ACC112 (cell line): Measurements from ENCODE around the gene GRAMD1C.
"Not testable (repeated sequence)": the region's sequence is repeated elsewhere in the genome, so short reads cannot be mapped to it uniquely, and the experiment has no call there.

ENCODE experiments used
- H2AFZ ChIP-seq: fragments of 200-600 bp; sonication (generic); one replicate; pipeline ENCODE4 v1.6.0; 2017; ENCODE audit warnings: antibody characterized with exemption, low read length; ENCODE audit not compliant: unreplicated experiment
- H3K27ac ChIP-seq: fragments of 200-600 bp; sonication (generic); 2 replicates; pipeline ENCODE4 v1.5.1; 2014; ENCODE audit warnings: low read depth, mild to moderate bottlenecking, antibody characterized with exemption, low read length, moderate library complexity
- H3K27me3 ChIP-seq: fragments of 200-600 bp; sonication (generic); 2 replicates; pipeline ENCODE4 v1.6.1; 2014; ENCODE audit warnings: mild to moderate bottlenecking, antibody characterized with exemption, low read length, moderate library complexity, mixed read lengths; ENCODE audit not compliant: insufficient read depth
- H3K36me3 ChIP-seq: fragments of 200-600 bp; sonication (generic); 2 replicates; pipeline ENCODE4 v1.6.1; 2016; ENCODE audit warnings: mild to moderate bottlenecking, antibody characterized with exemption, low read length, moderate library complexity, mixed read lengths; ENCODE audit not compliant: insufficient read depth
- H3K4me1 ChIP-seq: fragments of 200-600 bp; sonication (generic); one replicate; pipeline ENCODE4 v1.6.1; 2016; ENCODE audit warnings: low read length, mixed read lengths; ENCODE audit not compliant: insufficient read depth, unreplicated experiment, control insufficient read depth
- H3K4me3 ChIP-seq: fragments of 200-600 bp; sonication (generic); 2 replicates; pipeline ENCODE4 v1.5.1; 2014; ENCODE audit warnings: mild to moderate bottlenecking, low read depth, low read length
- H3K79me2 ChIP-seq: fragments of 200-600 bp; sonication (generic); one replicate; pipeline ENCODE4 v1.6.0; 2016; ENCODE audit warnings: low read length; ENCODE audit not compliant: control insufficient read depth, unreplicated experiment, insufficient read depth

The GRAMD1C gene

DNA sequence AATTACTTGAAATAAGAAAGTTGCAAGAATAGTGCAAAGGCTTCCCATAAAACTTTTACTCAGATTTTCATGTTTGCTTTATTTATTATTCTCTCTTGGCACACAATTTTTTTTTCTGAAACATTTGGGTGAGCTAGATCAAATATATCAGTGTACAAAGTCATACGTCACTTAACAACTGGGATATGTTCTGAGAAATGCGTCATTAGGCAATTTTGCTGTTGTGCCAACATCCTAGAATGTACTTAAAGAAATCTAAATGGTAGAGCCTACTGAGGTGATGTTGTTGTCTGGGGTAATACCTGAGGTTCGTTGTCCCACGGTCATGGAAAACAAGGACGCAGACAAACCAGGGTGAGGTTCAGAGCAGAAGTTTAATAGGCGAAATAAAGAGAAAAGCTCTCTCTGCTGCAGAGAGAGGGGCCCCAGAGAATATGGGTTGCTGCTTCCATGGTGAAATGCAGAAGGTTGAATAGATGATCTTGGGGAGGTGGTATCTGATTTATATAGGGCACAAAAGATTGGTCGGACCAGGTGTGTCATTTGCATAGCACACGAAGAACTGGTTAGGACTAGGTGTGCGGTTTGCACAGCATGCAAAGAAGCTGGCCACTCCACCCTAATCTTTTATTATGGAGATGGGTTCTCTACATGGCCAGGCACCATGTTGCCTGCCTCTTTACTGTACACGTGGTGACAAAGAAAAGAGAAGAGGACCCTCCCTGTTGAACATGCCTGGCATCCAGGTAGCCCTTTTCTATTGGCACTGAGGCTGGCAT lies 8.8 kb upstream of the GRAMD1C start:
- no peak overlapping the region for H3K4me3 ChIP-seq
- no peak overlapping the region for H2AFZ ChIP-seq
- H3K27ac ChIP-seq, result peak overlapping the region; percentile 83
- H3K4me1 ChIP-seq, result peaks cover 31% of the 10 kb centered on the region
- H3K27me3 ChIP-seq, result no peaks in the 10 kb centered on the region
- H3K79me2 ChIP-seq, result no peaks in the 10 kb centered on the region
- no peaks in the 10 kb centered on the region; the same call in 1 of the 2 replicates for H3K36me3 ChIP-seq

DNA sequence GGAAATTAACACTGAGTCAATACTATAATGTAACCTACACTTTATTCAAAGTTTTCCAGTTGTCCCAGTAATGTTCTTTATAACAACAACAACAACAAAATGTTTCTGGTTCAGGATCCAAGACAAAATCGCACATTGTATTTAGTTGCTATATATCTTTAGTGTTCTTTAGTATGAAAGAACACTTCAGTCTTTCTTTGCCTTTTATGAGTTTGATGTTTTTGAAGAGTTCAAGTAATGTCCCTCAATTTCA lies 7.6 kb upstream of the GRAMD1C start:
- H3K27ac ChIP-seq, result peak overlapping the region; percentile 83
- no peaks in the 10 kb centered on the region for H3K27me3 ChIP-seq
- H3K4me1 ChIP-seq, result peaks cover 24% of the 10 kb centered on the region
- no peak overlapping the region for H3K4me3 ChIP-seq
- no peaks in the 10 kb centered on the region; the same call in 1 of the 2 replicates for H3K36me3 ChIP-seq
- H3K79me2 ChIP-seq, result no peaks in the 10 kb centered on the region
- H2AFZ ChIP-seq, result no peak overlapping the region

DNA sequence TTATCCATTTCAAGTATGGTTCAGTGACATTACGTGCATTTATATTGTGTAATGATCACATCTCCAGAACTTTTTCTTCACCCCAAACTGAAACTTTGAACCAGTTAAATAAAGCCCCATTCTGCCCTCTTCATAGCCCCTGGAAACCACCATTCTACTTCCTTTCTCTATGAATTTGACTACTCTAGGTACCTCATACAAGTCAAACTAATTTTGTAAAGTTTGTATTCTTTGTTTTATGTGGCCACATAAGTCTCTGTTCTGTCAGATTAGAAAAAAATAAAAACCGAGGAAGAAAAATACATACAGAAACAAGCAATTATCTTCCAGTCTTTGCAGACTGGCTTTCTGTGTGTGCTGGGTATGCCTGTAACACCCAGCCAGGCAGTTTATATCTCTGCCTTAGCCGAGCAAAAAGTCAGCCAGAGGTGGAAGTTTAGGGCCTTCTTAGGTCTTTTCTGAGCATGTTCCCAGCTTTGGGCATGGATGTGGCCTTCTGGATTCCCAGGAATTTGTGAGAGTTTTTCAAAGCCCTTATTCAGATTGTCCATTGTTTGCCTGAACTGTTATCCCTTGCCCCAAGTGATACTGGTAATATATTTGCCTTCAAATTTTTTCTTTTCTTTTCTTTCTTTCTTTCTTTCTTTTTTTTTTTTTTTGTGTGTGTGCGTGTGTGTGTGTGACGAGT lies 6.0 kb upstream of the GRAMD1C start:
- Histone ChIP-seq H3K36me3 (no peaks in the 10 kb centered on the region; the same call in 1 of the 2 replicates), H2AFZ (no peak overlapping the region), H3K4me1 (peaks cover 24% of the 10 kb centered on the region), H3K79me2 (no peaks in the 10 kb centered on the region), H3K4me3 (no peak overlapping the region), H3K27me3 (no peaks in the 10 kb centered on the region), H3K27ac (no peak overlapping the region)

DNA sequence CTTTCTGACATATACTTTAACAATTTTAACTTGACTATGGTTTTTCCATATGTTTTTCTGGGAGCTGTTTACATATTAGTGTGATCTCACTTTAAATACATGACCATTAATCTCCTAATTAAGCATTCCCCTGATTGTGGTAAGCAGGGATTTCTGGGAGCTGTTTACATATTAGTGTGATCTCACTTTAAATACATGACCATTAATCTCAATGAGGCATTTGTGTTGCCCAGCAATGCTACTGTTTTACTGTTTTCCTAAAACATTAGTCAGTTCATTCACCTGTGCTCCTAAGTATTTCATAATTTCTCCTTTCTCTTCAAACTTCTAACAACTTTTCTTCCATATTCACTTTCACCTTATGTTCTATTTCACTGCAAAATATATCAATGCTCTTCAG lies 3.6 kb upstream of the GRAMD1C start:
- H3K36me3 ChIP-seq, result no peaks in the 10 kb centered on the region; the same call in 1 of the 2 replicates
- no peak overlapping the region for H2AFZ ChIP-seq
- no peaks in the 10 kb centered on the region for H3K27me3 ChIP-seq
- peaks cover 19% of the 10 kb centered on the region for H3K4me1 ChIP-seq
- H3K79me2 ChIP-seq, result no peaks in the 10 kb centered on the region
- no peak overlapping the region for H3K4me3 ChIP-seq
- no peak overlapping the region for H3K27ac ChIP-seq

DNA sequence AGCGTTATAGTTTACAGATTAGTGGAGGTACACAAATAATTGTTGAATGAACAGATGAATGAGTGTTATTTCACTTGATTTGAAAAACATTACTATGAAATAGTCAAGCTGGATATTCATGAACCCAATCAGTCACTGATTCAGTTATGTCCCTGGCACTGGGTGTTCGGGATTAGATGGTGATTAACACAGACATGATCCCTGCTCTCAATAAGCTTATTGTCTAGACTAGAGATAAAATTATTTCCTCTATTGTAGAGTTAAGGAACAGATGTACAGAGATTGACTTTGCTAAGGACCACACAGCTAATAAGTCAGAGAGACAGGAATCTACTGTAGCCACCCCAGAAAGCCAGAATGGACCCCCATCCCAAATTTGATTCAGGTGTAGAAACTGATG lies 963 bp downstream of the GRAMD1C start:
- peak overlapping the region; percentile 95 for H2AFZ ChIP-seq
- H3K79me2 ChIP-seq, result no peaks in the 10 kb centered on the region
- no peak overlapping the region for H3K27ac ChIP-seq
- no peaks in the 10 kb centered on the region for H3K36me3 ChIP-seq
- peak overlapping the region; percentile 92 for H3K4me3 ChIP-seq
- H3K27me3 ChIP-seq, result no peaks in the 10 kb centered on the region
- no peaks in the 10 kb centered on the region for H3K4me1 ChIP-seq

DNA sequence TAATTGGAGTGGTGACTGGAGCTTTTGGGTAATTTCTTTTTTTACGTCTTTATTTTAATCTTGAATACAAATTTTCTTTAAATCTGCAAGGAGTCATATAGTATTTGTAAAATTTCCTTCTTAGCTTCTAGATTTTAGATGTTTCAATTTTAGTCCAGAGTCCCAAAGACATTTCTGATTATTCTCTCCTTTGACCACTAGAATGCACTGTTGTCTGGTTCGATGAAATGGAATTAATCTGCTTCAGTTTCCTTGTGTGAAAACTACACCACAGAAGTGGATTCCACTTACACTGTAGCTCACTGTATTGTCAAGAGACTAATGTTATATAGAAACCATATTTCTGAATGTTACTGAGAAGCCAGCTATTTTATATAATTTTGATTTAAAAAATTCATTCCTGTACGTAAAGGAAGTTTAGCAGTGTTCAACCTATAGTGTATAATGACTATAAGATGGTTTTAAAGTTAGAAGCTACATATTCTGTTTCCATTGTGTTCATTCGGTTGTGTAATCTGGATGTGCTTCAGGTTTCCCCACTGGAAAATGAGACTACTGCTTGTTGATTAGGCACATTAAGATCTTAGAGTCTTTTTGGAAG lies 6.1 kb downstream of the GRAMD1C start:
- Histone ChIP-seq H3K4me3 (no peak overlapping the region), H3K27ac (no peak overlapping the region), H3K79me2 (no peaks in the 10 kb centered on the region), H3K4me1 (no peaks in the 10 kb centered on the region), H3K27me3 (no peaks in the 10 kb centered on the region), H2AFZ (no peak overlapping the region), H3K36me3 (no peaks in the 10 kb centered on the region)

DNA sequence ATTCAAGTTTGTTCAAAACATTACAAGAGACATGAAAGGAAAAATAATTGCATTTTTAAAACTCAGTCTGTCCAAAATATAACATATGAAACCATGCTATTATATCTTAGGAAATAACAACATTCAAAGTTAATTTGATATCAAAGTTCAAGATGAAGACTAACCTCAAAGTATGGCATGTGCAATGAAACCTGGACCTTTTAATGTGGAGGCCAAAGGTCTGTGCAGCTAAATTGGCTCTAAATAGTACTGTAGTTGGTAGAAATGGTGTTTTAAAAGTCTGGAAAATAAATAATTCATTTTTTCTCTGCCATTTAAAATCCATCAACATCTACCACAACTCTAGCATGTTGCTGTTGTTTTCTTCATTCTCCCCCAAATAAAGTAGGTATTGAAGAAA lies 8.7 kb downstream of the GRAMD1C start:
- Histone ChIP-seq H3K4me1 (no peaks in the 10 kb centered on the region), H3K27ac (no peak overlapping the region), H3K36me3 (no peaks in the 10 kb centered on the region), H2AFZ (no peak overlapping the region), H3K79me2 (no peaks in the 10 kb centered on the region), H3K27me3 (no peaks in the 10 kb centered on the region), H3K4me3 (no peak overlapping the region)

DNA sequence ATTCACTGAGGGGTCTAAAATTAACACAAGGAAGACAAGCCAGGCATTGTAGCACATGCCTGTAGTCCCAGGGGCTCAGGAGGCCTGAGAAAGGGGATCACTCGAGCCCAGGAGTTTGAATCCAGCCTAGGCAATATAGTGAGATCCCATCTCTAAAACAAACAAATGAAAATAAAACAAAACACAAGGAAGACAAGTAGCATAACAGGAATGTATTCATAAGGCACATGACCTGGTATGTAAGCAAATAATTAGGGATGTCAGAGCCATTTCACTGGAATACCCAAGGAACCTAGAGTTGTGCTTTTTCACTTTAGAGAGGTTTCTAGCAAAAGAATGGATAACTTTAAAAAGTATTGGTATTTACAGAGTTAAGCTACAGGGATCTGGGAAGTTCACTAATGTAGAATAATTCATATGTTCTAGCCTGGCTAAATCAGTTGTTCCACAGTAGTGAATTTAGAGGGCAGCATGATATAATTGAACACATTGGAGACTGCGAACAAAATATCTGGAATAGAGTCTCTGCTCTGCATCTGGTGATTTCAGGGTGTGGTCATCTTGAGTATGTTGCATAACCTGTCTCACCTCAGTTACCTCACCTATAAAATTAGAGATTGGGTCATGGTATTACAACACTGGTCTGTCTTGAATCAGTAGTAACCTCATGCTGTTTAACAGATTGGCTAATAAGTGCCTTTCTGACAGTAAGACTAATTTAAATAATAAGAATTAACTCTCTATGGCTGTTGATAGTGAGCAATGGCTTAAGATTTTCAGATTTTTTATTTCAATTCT lies 9.3 kb downstream of the GRAMD1C start:
- Histone ChIP-seq H3K27ac (no peak overlapping the region), H2AFZ (no peak overlapping the region), H3K4me1 (no peaks in the 10 kb centered on the region), H3K4me3 (no peak overlapping the region), H3K79me2 (no peaks in the 10 kb centered on the region), H3K27me3 (no peaks in the 10 kb centered on the region), H3K36me3 (no peaks in the 10 kb centered on the region)

DNA sequence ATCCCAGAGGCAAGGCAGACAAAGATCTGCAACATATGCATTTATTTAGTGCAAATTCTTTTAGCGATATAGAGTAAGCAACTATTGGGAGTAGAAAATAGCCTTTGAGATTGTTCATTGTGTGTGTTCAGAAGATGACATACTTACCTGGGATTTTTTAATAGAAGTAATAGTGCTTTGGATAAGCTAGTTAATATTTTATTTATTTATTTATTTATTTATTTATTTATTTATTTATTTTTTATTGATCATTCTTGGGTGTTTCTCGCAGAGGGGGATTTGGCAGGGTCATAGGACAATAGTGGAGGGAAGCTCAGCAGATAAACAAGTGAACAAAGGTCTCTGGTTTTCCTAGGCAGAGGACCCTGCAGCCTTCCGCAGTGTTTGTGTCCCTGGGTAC lies 10.5 kb downstream of the GRAMD1C start:
- H2AFZ ChIP-seq, H3K4me3 ChIP-seq, H3K79me2 ChIP-seq, H3K27ac ChIP-seq, H3K4me1 ChIP-seq, H3K27me3 ChIP-seq, H3K36me3 ChIP-seq: not testable (repeated sequence)

DNA sequence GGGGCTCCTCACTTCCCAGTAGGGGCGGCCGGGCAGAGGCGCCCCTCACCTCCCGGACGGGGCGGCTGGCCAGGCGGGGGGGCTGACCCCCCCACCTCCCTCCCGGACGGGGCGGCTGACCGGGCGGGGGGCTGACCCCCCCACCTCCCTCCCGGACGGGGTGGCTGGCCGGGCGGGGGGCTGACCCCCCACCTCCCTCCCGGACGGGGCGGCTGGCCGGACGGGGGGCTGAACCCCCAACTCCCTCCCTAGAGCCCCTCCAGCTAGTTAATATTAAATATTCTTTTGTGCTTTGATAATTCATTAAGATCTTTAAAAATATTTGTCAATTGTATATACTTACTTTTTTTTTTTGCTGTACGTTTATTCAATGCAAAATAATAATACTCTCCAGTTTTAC lies 11.3 kb downstream of the GRAMD1C start:
- not testable (repeated sequence) for H2AFZ ChIP-seq, H3K27me3 ChIP-seq, H3K27ac ChIP-seq, H3K79me2 ChIP-seq, H3K36me3 ChIP-seq, H3K4me3 ChIP-seq, H3K4me1 ChIP-seq
